Hepatocyte (in vitro differentiated cells): Measurements from ENCODE around the gene PDLIM5. TPM values are rescaled to one million over a fixed set of nuclear protein-coding genes. Genes with fewer than 3 reads are reported as not detected.
"Not testable (repeated sequence)": the region's sequence is repeated elsewhere in the genome, so short reads cannot be mapped to it uniquely, and the experiment has no call there.

ENCODE experiments used
- DNase-seq: peaks from one replicate; pipeline ENCODE4 v3.0.0-alpha.2; 2016; ENCODE audit warnings: low spot score
- H2AFZ ChIP-seq: fragments of 200-600 bp; sonication (generic); 2 replicates; pipeline ENCODE4 v1.6.0; 2016; ENCODE audit warnings: antibody characterized with exemption, mild to moderate bottlenecking
- H3K27ac ChIP-seq: fragments of 200-600 bp; sonication (generic); 2 replicates; pipeline ENCODE4 v1.5.1; 2016; ENCODE audit warnings: mild to moderate bottlenecking
- H3K27me3 ChIP-seq: fragments of 200-600 bp; sonication (generic); 2 replicates; pipeline ENCODE4 v1.6.1; 2016
- H3K36me3 ChIP-seq: fragments of 200-600 bp; sonication (generic); replicated peaks from 2 replicates; pipeline ENCODE4 v1.5.1; 2016; ENCODE audit warnings: low read depth; ENCODE audit not compliant: insufficient read depth
- H3K4me1 ChIP-seq: fragments of 200-600 bp; sonication (generic); 2 replicates; pipeline ENCODE4 v1.5.1; 2016; ENCODE audit warnings: mild to moderate bottlenecking, moderate library complexity; ENCODE audit not compliant: insufficient read depth
- H3K4me2 ChIP-seq: fragments of 200-600 bp; sonication (generic); 2 replicates; pipeline ENCODE4 v1.6.0; 2016
- H3K4me3 ChIP-seq: fragments of 200-600 bp; sonication (generic); 2 replicates; pipeline ENCODE4 v1.5.1; 2016; ENCODE audit warnings: mild to moderate bottlenecking
- H3K79me2 ChIP-seq: fragments of 200-600 bp; sonication (generic); 2 replicates; pipeline ENCODE4 v1.6.0; 2017; ENCODE audit warnings: mild to moderate bottlenecking
- H3K9me2 ChIP-seq: fragments of 200-600 bp; sonication (generic); replicated peaks from 2 replicates; pipeline ENCODE4 v1.6.0; 2017; ENCODE audit warnings: mild to moderate bottlenecking; ENCODE audit not compliant: insufficient read depth
- H3K9me3 ChIP-seq: fragments of 200-600 bp; sonication (generic); 2 replicates; pipeline ENCODE4 v1.5.1; 2016; ENCODE audit warnings: low read depth, mild to moderate bottlenecking
- H4K20me1 ChIP-seq: fragments of 200-600 bp; sonication (generic); 2 replicates; pipeline ENCODE4 v1.6.0; 2016; ENCODE audit warnings: mild to moderate bottlenecking; ENCODE audit not compliant: insufficient read depth, poor library complexity, severe bottlenecking
- EZH2 ChIP-seq: fragments of 200-600 bp; sonication (generic); IDR thresholded peaks from 2 replicates; pipeline ENCODE4 v1.6.1; 2016; ENCODE audit warnings: antibody characterized with exemption, mild to moderate bottlenecking, borderline replicate concordance
- EZH2phosphoT487 ChIP-seq: fragments of 200-600 bp; sonication (generic); IDR thresholded peaks from one replicate; pipeline ENCODE4 v1.6.1; 2018; ENCODE audit warnings: antibody characterized with exemption, mild to moderate bottlenecking, low read depth, moderate library complexity; ENCODE audit not compliant: unreplicated experiment, severe bottlenecking
- WGBS: methylation state at CpG from one replicate; pipeline ENCODE4 v1.1.6; 2016; ENCODE audit warnings: low lambda C conversion rate; ENCODE audit errors: missing lambda C conversion rate; 5-methylcytosine and 5-hydroxymethylcytosine counted together
- polyA plus RNA-seq: library from polyadenylated mRNA; unstranded; fragments of >200 nt; fragmentation: Nextera tagmentation; extraction: Ambion mirVana; gene quantifications from 2 replicates; pipeline ENCODE4 v1.2.1, GENCODE V29; 2016
- total RNA-seq: library from RNA; depleted of rRNA; stranded (reverse); fragments of >200 nt; gene quantifications from 2 replicates; pipeline ENCODE4 v1.2.3, GENCODE V29; 2014
- TF ChIP-seq, protein P1 (sequence below): fragments of 200-600 bp; sonication (generic); IDR thresholded peaks from 2 replicates; pipeline ENCODE4 v1.5.1; 2016; ENCODE audit warnings: antibody characterized with exemption, mild to moderate bottlenecking; ENCODE audit not compliant: poor library complexity

Gene PDLIM5
- total and polyA plus RNA-seq, 2 experiments from 2014 or later: 97.1 to 121 TPM

DNA sequence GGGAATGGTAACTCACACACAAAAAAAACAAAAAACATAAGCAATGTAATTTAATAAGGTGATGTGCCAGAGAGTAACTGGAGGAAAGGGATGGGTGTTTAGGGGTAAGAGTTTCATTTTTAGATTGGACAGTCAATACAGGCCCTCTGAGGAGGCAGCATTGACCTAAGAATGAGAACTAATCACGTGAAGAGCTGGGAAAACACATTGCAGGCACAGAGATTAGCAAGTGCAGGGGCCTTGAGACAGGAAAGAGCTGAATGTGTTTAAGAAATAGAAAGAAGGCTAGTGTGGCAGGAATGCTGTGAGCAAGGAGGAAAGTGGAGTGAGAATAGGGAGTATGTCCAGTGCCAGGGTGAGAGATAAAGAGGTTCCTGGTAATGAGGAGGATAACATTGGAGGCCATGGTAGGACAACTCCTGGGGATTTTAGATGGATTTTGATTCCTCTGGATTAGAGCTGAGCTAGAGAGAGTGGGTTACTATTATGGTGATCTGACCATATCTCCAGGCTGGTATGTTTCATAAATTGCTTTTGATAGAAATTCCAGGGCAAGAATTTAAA is 17.6 kb downstream of the PDLIM5 start:
- TF ChIP-seq EZH2 (no peak), EZH2phosphoT487 (no peak)
- TF ChIP-seq, protein P1, sequence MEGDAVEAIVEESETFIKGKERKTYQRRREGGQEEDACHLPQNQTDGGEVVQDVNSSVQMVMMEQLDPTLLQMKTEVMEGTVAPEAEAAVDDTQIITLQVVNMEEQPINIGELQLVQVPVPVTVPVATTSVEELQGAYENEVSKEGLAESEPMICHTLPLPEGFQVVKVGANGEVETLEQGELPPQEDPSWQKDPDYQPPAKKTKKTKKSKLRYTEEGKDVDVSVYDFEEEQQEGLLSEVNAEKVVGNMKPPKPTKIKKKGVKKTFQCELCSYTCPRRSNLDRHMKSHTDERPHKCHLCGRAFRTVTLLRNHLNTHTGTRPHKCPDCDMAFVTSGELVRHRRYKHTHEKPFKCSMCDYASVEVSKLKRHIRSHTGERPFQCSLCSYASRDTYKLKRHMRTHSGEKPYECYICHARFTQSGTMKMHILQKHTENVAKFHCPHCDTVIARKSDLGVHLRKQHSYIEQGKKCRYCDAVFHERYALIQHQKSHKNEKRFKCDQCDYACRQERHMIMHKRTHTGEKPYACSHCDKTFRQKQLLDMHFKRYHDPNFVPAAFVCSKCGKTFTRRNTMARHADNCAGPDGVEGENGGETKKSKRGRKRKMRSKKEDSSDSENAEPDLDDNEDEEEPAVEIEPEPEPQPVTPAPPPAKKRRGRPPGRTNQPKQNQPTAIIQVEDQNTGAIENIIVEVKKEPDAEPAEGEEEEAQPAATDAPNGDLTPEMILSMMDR: no peak
- no peak for DNase-seq
- Histone ChIP-seq H3K9me3 (no peaks in the 10 kb centered on the region), H3K4me2 (no peak overlapping the region), H3K36me3 (no peaks in the 10 kb centered on the region), H3K4me3 (no peak overlapping the region), H3K4me1 (peaks cover 24% of the 10 kb centered on the region), H3K27ac (peak overlapping the region; percentile 3), H4K20me1 (no peaks in the 10 kb centered on the region), H3K27me3 (no peaks in the 10 kb centered on the region), H2AFZ (no peak overlapping the region), H3K9me2 (no peaks in the 10 kb centered on the region), H3K79me2 (peaks cover 77% of the 10 kb centered on the region)
- 56% methylated on average over 1 of the region's 1 CpG for WGBS

DNA sequence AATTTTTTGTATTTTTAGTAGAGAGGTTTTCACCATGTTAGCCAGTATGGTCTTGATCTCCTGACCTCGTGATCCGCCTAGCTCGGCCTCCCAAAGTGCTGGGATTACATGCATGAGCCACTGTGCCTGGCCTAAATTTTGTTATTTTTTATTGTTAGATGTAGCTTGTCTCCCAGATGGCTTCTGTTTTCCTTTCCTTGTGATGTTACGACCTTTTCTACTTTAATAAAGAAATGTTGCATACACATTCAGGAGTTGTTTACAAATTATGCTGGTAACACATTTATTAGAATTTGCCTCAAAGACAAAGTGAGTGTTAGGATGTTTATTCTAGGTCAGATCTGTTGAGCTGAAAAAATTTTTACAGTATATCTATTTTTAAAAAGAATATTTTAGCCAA is 18.4 kb downstream of the PDLIM5 start:
- H4K20me1 ChIP-seq: no peaks in the 10 kb centered on the region
- no peak for DNase-seq
- no peaks in the 10 kb centered on the region for H3K9me3 ChIP-seq
- WGBS: 92% methylated on average over 4 of the region's 4 CpGs
- TF ChIP-seq EZH2 (no peak), EZH2phosphoT487 (no peak)
- TF ChIP-seq, protein P1: no peak
- H3K79me2 ChIP-seq: peaks cover 77% of the 10 kb centered on the region
- no peak overlapping the region for H3K4me3 ChIP-seq
- H3K9me2 ChIP-seq: no peaks in the 10 kb centered on the region
- H3K27ac ChIP-seq: no peak overlapping the region
- H2AFZ ChIP-seq: no peak overlapping the region
- H3K4me1 ChIP-seq: peaks cover 26% of the 10 kb centered on the region
- H3K27me3 ChIP-seq: no peaks in the 10 kb centered on the region
- no peaks in the 10 kb centered on the region for H3K36me3 ChIP-seq
- H3K4me2 ChIP-seq: no peak overlapping the region

DNA sequence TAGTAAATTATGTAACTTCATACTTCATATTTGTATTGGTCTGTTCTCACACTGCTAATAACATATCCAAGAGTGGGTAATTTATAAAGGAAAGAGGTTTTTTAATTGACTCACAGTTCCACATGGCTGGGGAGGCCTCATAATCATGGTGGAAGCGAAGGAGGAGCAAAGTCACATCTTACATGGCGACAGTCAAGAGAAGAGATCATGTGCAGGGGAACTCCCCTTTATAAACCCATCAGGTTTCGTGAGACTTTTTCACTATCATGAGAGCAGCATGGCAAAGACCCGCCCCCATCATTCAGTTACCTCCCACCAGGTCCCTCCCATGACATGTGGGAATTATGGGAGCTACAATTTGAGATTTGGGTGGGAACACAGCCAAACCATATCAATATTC is 19.0 kb downstream of the PDLIM5 start:
- H3K4me2 ChIP-seq, H3K9me2 ChIP-seq, H3K4me3 ChIP-seq, H2AFZ ChIP-seq, DNase-seq, H3K36me3 ChIP-seq, H4K20me1 ChIP-seq, H3K27me3 ChIP-seq, H3K9me3 ChIP-seq, H3K27ac ChIP-seq: not testable (repeated sequence)
- H3K4me1 ChIP-seq: peaks cover 32% of the 10 kb centered on the region
- 100% methylated on average over 4 of the region's 4 CpGs for WGBS
- peaks cover 77% of the 10 kb centered on the region for H3K79me2 ChIP-seq

DNA sequence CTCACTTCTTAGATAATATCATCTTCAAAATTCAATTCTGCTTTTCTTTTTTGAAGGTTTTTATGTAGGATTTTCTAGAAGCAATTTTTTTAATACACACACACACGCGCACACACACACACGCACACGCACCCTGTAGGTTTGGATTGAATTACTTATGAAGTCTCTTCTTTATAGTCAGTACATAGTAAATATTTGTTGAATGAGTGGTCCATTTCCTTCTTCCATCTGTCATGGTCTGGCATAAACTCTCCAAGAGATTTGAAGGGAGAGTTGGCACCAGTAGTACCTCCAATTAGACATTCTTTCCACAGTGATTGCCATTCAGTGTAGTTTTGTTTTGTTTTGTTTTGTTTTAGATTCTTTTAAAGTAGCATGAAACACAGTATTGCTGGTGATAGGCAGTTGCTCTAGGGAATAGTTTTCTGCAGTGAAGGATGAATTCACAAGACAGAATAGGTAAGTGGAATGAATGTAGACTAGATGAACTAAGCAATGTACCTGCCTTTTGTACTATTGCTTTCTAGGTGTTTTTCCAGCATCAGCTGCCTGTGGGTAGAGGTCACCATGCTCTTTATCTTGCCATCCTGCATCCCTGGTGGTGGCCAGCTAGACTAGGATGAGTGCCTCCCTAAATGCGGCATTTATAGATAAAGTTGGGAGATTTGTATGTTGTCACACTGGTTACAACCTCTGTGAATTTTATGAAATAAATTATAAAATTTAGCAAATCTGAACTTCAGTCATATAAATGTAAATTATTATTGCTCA is 20.5 kb downstream of the PDLIM5 start:
- Histone ChIP-seq H4K20me1 (no peaks in the 10 kb centered on the region), H3K9me2 (no peaks in the 10 kb centered on the region), H3K27me3 (no peaks in the 10 kb centered on the region), H3K4me1 (peaks cover 37% of the 10 kb centered on the region), H3K4me2 (peak overlapping the region; percentile 38), H3K79me2 (peaks cover 76% of the 10 kb centered on the region), H3K27ac (peak overlapping the region; percentile 27), H3K36me3 (no peaks in the 10 kb centered on the region), H3K4me3 (no peak overlapping the region), H2AFZ (no peak overlapping the region), H3K9me3 (no peaks in the 10 kb centered on the region)
- WGBS: 92% methylated on average over 5 of the region's 5 CpGs
- TF ChIP-seq, protein P1: no peak
- TF ChIP-seq EZH2phosphoT487: no peak
- TF ChIP-seq EZH2: no peak
- DNase-seq: no peak
